Mesenchymal stem cell (in vitro differentiated cells and primary cell): ENCODE measurements around the gene ADGRA3.
A peak's percentile ranks its signal among the peaks of the same experiment; 100 is the strongest.

Experiments used
- DNase-seq: peaks from one replicate; pipeline ENCODE4 v3.0.0-alpha.2; 2013
- H2AFZ ChIP-seq: one replicate; pipeline ENCODE4 v1.6.1; 2013; ENCODE audit warnings: low read depth, mild to moderate bottlenecking, control low read depth, inconsistent platforms, low read length, moderate library complexity
- H2AK5ac ChIP-seq: 2 replicates; pipeline ENCODE4 v1.6.1; 2013; ENCODE audit warnings: low read length, moderate library complexity, mild to moderate bottlenecking, inconsistent platforms; ENCODE audit not compliant: severe bottlenecking
- H2BK120ac ChIP-seq: one replicate; pipeline ENCODE4 v1.6.1; 2013; ENCODE audit warnings: low read depth, mild to moderate bottlenecking, inconsistent platforms, low read length, moderate library complexity
- H2BK12ac ChIP-seq, 2 experiments: one replicate each; pipeline ENCODE4 v1.6.1; 2013; ENCODE audit warnings: inconsistent platforms in 2 of 2, low read length in 2 of 2, mild to moderate bottlenecking in 2 of 2, moderate library complexity in 2 of 2, control low read depth in 1 of 2
- H2BK15ac ChIP-seq: one replicate; pipeline ENCODE4 v1.6.1; 2013; ENCODE audit warnings: mild to moderate bottlenecking, low read depth, inconsistent platforms; ENCODE audit not compliant: poor library complexity, severe bottlenecking
- H2BK5ac ChIP-seq: 2 replicates; pipeline ENCODE4 v1.6.1; 2013; ENCODE audit warnings: low read depth, mild to moderate bottlenecking, low read length, control low read depth, inconsistent platforms; ENCODE audit not compliant: poor library complexity, severe bottlenecking
- H3K14ac ChIP-seq, 2 experiments: one replicate each; pipeline ENCODE4 v1.6.1; 2013; ENCODE audit warnings: inconsistent platforms in 2 of 2, low read length in 2 of 2, control low read depth in 1 of 2, mild to moderate bottlenecking in 1 of 2, moderate library complexity in 1 of 2
- H3K18ac ChIP-seq, 2 experiments: one replicate each; pipeline ENCODE4 v1.6.1; 2013; ENCODE audit warnings: inconsistent platforms in 2 of 2, low read length in 2 of 2, control low read depth in 1 of 2, low read depth in 1 of 2, mild to moderate bottlenecking in 1 of 2
- H3K23ac ChIP-seq, 2 experiments: one replicate each; pipeline ENCODE4 v1.6.1; 2013; ENCODE audit warnings: inconsistent platforms in 2 of 2, low read length in 2 of 2, mild to moderate bottlenecking in 2 of 2, moderate library complexity in 2 of 2, control low read depth in 1 of 2
- H3K27ac ChIP-seq: 2 replicates; pipeline ENCODE4 v1.5.1; 2013; ENCODE audit warnings: mild to moderate bottlenecking, moderate library complexity, low read length, control low read depth, inconsistent platforms; ENCODE audit not compliant: poor library complexity, severe bottlenecking
- H3K27me3 ChIP-seq, 2 experiments: 2 replicates each; pipeline versions ENCODE4 v1.6.1 to v1.7.0; 2013; ENCODE audit warnings: low read length in 2 of 2, mild to moderate bottlenecking in 2 of 2, moderate library complexity in 2 of 2, control low read depth in 1 of 2, inconsistent platforms in 1 of 2; ENCODE audit not compliant: control insufficient read depth in 1 of 2, insufficient read depth in 1 of 2
- H3K36me3 ChIP-seq, 2 experiments: 2 replicates each; pipeline versions ENCODE4 v1.6.1 to v1.7.0; 2013; ENCODE audit warnings: low read length in 2 of 2, control low read depth in 1 of 2, inconsistent platforms in 1 of 2, low read depth in 1 of 2, mild to moderate bottlenecking in 1 of 2; ENCODE audit not compliant: insufficient read depth in 2 of 2, control insufficient read depth in 1 of 2
- H3K4ac ChIP-seq, 2 experiments: one replicate each; pipeline ENCODE4 v1.6.1; 2013; ENCODE audit warnings: inconsistent platforms in 2 of 2, low read length in 2 of 2, mild to moderate bottlenecking in 2 of 2, moderate library complexity in 2 of 2, control low read depth in 1 of 2, low read depth in 1 of 2
- H3K4me1 ChIP-seq: 2 replicates; pipeline ENCODE4 v1.6.1; 2013; ENCODE audit warnings: low read depth, low read length, control low read depth; ENCODE audit not compliant: control insufficient read depth, insufficient read depth
- H3K4me2 ChIP-seq: 2 replicates; pipeline ENCODE4 v1.6.1; 2013; ENCODE audit warnings: low read length, mild to moderate bottlenecking, inconsistent platforms; ENCODE audit not compliant: poor library complexity, severe bottlenecking
- H3K4me3 ChIP-seq, 2 experiments: 2 replicates each; pipeline versions ENCODE4 v1.5.1 to v1.7.0; 2013; ENCODE audit warnings: low read length in 2 of 2, mild to moderate bottlenecking in 2 of 2, control low read depth in 1 of 2, low read depth in 1 of 2; ENCODE audit not compliant: insufficient read depth in 1 of 2
- H3K79me1 ChIP-seq: replicated peaks from 2 replicates; pipeline ENCODE4 v1.6.1; 2013; ENCODE audit warnings: mild to moderate bottlenecking, control low read depth, low read length, inconsistent platforms; ENCODE audit not compliant: poor library complexity, severe bottlenecking
- H3K9ac ChIP-seq: 2 replicates; pipeline ENCODE4 v1.7.0; 2013; ENCODE audit warnings: mild to moderate bottlenecking, low read length, moderate library complexity
- H3K9me3 ChIP-seq: 2 replicates; pipeline ENCODE4 v1.7.0; 2013; ENCODE audit warnings: mild to moderate bottlenecking, low read length; ENCODE audit not compliant: control insufficient read depth
- H4K8ac ChIP-seq: one replicate; pipeline ENCODE4 v1.6.1; 2013; ENCODE audit warnings: inconsistent platforms, mild to moderate bottlenecking, low read length, moderate library complexity
- H4K91ac ChIP-seq: one replicate; pipeline ENCODE4 v1.6.1; 2013; ENCODE audit warnings: mild to moderate bottlenecking, low read length, inconsistent platforms
- WGBS: methylation state at CpG from one replicate; pipeline ENCODE4 v1.1.7; 2013; ENCODE audit warnings: mixed read lengths; 5-methylcytosine and 5-hydroxymethylcytosine counted together

Gene ADGRA3

GRCh38 chr4:22500831-22501714, 14.8 kb downstream of the ADGRA3 start:
- no peak overlapping the region for H2AFZ ChIP-seq
- H3K79me1 ChIP-seq, result peaks cover 36% of the 10 kb centered on the region
- no peak overlapping the region for H3K14ac ChIP-seq
- no peak overlapping the region for H2BK120ac ChIP-seq
- peak overlapping the region in 1 of 2 experiments; percentile 58 for H3K4ac ChIP-seq
- no peaks in the 10 kb centered on the region for H3K27me3 ChIP-seq
- no peak overlapping the region for H3K23ac ChIP-seq
- 71% methylated on average over 6 of the region's 6 CpGs for WGBS
- H3K4me2 ChIP-seq, result no peak overlapping the region
- no peaks in the 10 kb centered on the region for H3K36me3 ChIP-seq
- no peak for DNase-seq
- no peak overlapping the region for H3K18ac ChIP-seq
- H3K27ac ChIP-seq, result no peak overlapping the region
- no peak overlapping the region for H4K91ac ChIP-seq
- peaks cover 2% of the 10 kb centered on the region for H3K4me1 ChIP-seq
- H2BK12ac ChIP-seq, result peak overlapping the region in 1 of 2 experiments; percentile 54
- peak overlapping the region; percentile 58 for H2BK5ac ChIP-seq
- peak overlapping the region; percentile 98 for H2AK5ac ChIP-seq
- H3K4me3 ChIP-seq, result no peak overlapping the region
- no peaks in the 10 kb centered on the region for H3K9me3 ChIP-seq
- H4K8ac ChIP-seq, result no peak overlapping the region
- no peak overlapping the region for H3K9ac ChIP-seq
- no peak overlapping the region for H2BK15ac ChIP-seq

GRCh38 chr4:22500128-22500611, 15.7 kb downstream of the ADGRA3 start:
- no peak overlapping the region for H2AFZ ChIP-seq
- H3K23ac ChIP-seq, result no peak overlapping the region
- no peak overlapping the region for H3K18ac ChIP-seq
- H2BK15ac ChIP-seq, result no peak overlapping the region
- no peak overlapping the region for H2AK5ac ChIP-seq
- no peak overlapping the region for H3K14ac ChIP-seq
- no peak overlapping the region for H3K4me2 ChIP-seq
- no peak overlapping the region for H3K4ac ChIP-seq
- no peak overlapping the region for H3K4me3 ChIP-seq
- no peak overlapping the region for H2BK120ac ChIP-seq
- H4K8ac ChIP-seq, result no peak overlapping the region
- no peaks in the 10 kb centered on the region for H3K36me3 ChIP-seq
- H3K9me3 ChIP-seq, result no peaks in the 10 kb centered on the region
- H3K27ac ChIP-seq, result no peak overlapping the region
- H3K4me1 ChIP-seq, result peaks cover 2% of the 10 kb centered on the region
- H2BK12ac ChIP-seq, result no peak overlapping the region
- WGBS, result 86% methylated on average over 8 of the region's 8 CpGs
- H3K27me3 ChIP-seq, result no peaks in the 10 kb centered on the region
- H3K9ac ChIP-seq, result no peak overlapping the region
- H3K79me1 ChIP-seq, result peaks cover 33% of the 10 kb centered on the region
- no peak overlapping the region for H4K91ac ChIP-seq
- no peak for DNase-seq
- H2BK5ac ChIP-seq, result no peak overlapping the region

GRCh38 chr4:22498866-22499265, 17.0 kb downstream of the ADGRA3 start:
- peaks cover 2% of the 10 kb centered on the region for H3K4me1 ChIP-seq
- no peak overlapping the region for H3K27ac ChIP-seq
- no peak overlapping the region for H2AK5ac ChIP-seq
- H3K36me3 ChIP-seq, result no peaks in the 10 kb centered on the region
- H3K4me2 ChIP-seq, result no peak overlapping the region
- no peak overlapping the region for H4K91ac ChIP-seq
- H3K79me1 ChIP-seq, result peaks cover 25% of the 10 kb centered on the region
- H3K14ac ChIP-seq, result no peak overlapping the region
- no peak overlapping the region for H2BK120ac ChIP-seq
- H3K18ac ChIP-seq, result no peak overlapping the region
- H2AFZ ChIP-seq, result no peak overlapping the region
- no peak overlapping the region for H3K23ac ChIP-seq
- H2BK15ac ChIP-seq, result no peak overlapping the region
- H4K8ac ChIP-seq, result no peak overlapping the region
- H2BK12ac ChIP-seq, result no peak overlapping the region
- no peaks in the 10 kb centered on the region for H3K27me3 ChIP-seq
- no peaks in the 10 kb centered on the region for H3K9me3 ChIP-seq
- H2BK5ac ChIP-seq, result no peak overlapping the region
- no peak overlapping the region for H3K4ac ChIP-seq
- 50% methylated on average over 2 of the region's 6 CpGs for WGBS
- H3K9ac ChIP-seq, result no peak overlapping the region
- no peak for DNase-seq
- no peak overlapping the region for H3K4me3 ChIP-seq

- Histone ChIP-seq H2AK5ac (no peak overlapping the region), H3K79me1 (peaks cover 33% of the 10 kb centered on the region), H3K9me3 (no peaks in the 10 kb centered on the region), H3K27me3 (no peaks in the 10 kb centered on the region), H3K14ac (no peak overlapping the region), H3K9ac (no peak overlapping the region), H3K27ac (no peak overlapping the region), H2BK5ac (no peak overlapping the region), H2BK12ac (no peak overlapping the region), H4K8ac (no peak overlapping the region), H3K4me3 (no peak overlapping the region), H4K91ac (no peak overlapping the region), H3K23ac (no peak overlapping the region), H3K4me2 (no peak overlapping the region), H3K18ac (no peak overlapping the region), H2BK120ac (no peak overlapping the region), H3K4ac (no peak overlapping the region), H2AFZ (no peak overlapping the region), H3K4me1 (peaks cover 2% of the 10 kb centered on the region), H3K36me3 (no peaks in the 10 kb centered on the region), H2BK15ac (no peak overlapping the region)
- 61% methylated on average over 4 of the region's 6 CpGs for WGBS
- DNase-seq, result peak; percentile 55
Observed at GRCh38 chr4:22496165-22496813, 19.6 kb downstream of the ADGRA3 start.
